Amniotic stem cell (primary cell): ENCODE measurements around the gene JRKL.
A peak's percentile ranks its signal among the peaks of the same experiment; 100 is the strongest.
"Not testable (repeated sequence)": the region's sequence is repeated elsewhere in the genome, so short reads cannot be mapped to it uniquely, and the experiment has no call there.

Experiments used
- DNase-seq: peaks from one replicate; lab custom pipeline; 2025; lab: John Stamatoyannopoulos, UW

Gene JRKL

GRCh38 chr11:96394773-96395172, 5.0 kb downstream of the JRKL start:
- DNase-seq: no peak

GRCh38 chr11:96396637-96397036, 6.8 kb downstream of the JRKL start:
- DNase-seq: no peak

GRCh38 chr11:96397863-96398262, 8.1 kb downstream of the JRKL start:
- no peak for DNase-seq

GRCh38 chr11:96400697-96401096, 10.9 kb downstream of the JRKL start:
- DNase-seq: no peak

- not testable (repeated sequence) for DNase-seq
Observed at GRCh38 chr11:96411412-96411811, 21.6 kb downstream of the JRKL start.

- no peak for DNase-seq
Observed at GRCh38 chr11:96412761-96413381, 23.1 kb downstream of the JRKL start.

- DNase-seq: no peak
Observed at GRCh38 chr11:96413408-96413807, 23.6 kb downstream of the JRKL start.

- peak; percentile 24 for DNase-seq
Observed at GRCh38 chr11:96424693-96425092, 34.9 kb downstream of the JRKL start.

- DNase-seq: no peak
Observed at GRCh38 chr11:96430668-96431067, 40.9 kb downstream of the JRKL start.

- DNase-seq: not testable (repeated sequence)
Observed at GRCh38 chr11:96432654-96433053, 42.8 kb downstream of the JRKL start.
